Neural cell (in vitro differentiated cells): ENCODE results near the gene CLIP1. TPM values are rescaled to one million over a fixed set of nuclear protein-coding genes. Genes with fewer than 3 reads are reported as not detected.
"Not testable (repeated sequence)": the region's sequence is repeated elsewhere in the genome, so short reads cannot be mapped to it uniquely, and the experiment has no call there.

Experiments
- H2AFZ ChIP-seq: fragments of 200-600, 300-800 bp; sonication (generic), shearing (Covaris generic); 2 replicates; pipeline ENCODE4 v1.6.0; 2014; ENCODE audit warnings: low read depth, mild to moderate bottlenecking, antibody characterized with exemption, low read length, moderate library complexity
- H3F3A ChIP-seq: fragments of 200-600 bp; shearing (Covaris generic); 2 replicates; pipeline ENCODE4 v1.6.1; 2016; ENCODE audit warnings: mild to moderate bottlenecking, moderate library complexity, mixed read lengths, antibody characterized with exemption, low read length; ENCODE audit not compliant: insufficient read depth, poor library complexity, severe bottlenecking
- H3K27ac ChIP-seq: fragments of 200-600, 300-800 bp; sonication (generic), shearing (Covaris generic); 2 replicates; pipeline ENCODE4 v1.5.1; 2014; ENCODE audit warnings: mild to moderate bottlenecking, low read length, moderate library complexity
- H3K27me3 ChIP-seq: fragments of 300-800, 200-600 bp; sonication (generic), shearing (Covaris generic); 2 replicates; pipeline ENCODE4 v1.6.0; 2014; ENCODE audit warnings: mild to moderate bottlenecking, low read depth, low read length, moderate library complexity; ENCODE audit not compliant: insufficient read depth
- H3K36me3 ChIP-seq: fragments of 300-800, 200-600 bp; sonication (generic), shearing (Covaris generic); 2 replicates; pipeline ENCODE4 v1.5.1; 2014; ENCODE audit warnings: mild to moderate bottlenecking, antibody characterized with exemption, low read length, moderate library complexity; ENCODE audit not compliant: insufficient read depth
- H3K4me2 ChIP-seq: fragments of 300-800, 200-600 bp; sonication (generic), shearing (Covaris generic); 2 replicates; pipeline ENCODE4 v1.6.0; 2014; ENCODE audit warnings: mild to moderate bottlenecking, low read length
- H3K4me3 ChIP-seq: fragments of 300-800, 200-600 bp; sonication (generic), shearing (Covaris generic); 2 replicates; pipeline ENCODE4 v1.5.1; 2014; ENCODE audit warnings: mild to moderate bottlenecking, low read length, moderate library complexity
- H3K79me2 ChIP-seq: fragments of 200-600 bp; shearing (Covaris generic); replicated peaks from 2 replicates; pipeline ENCODE4 v1.6.0; 2014; ENCODE audit warnings: mild to moderate bottlenecking, low read length, moderate library complexity; ENCODE audit not compliant: insufficient read depth
- H3K9ac ChIP-seq: fragments of 300-800, 200-600 bp; sonication (generic), shearing (Covaris generic); 2 replicates; pipeline ENCODE4 v1.6.1; 2016; ENCODE audit warnings: mild to moderate bottlenecking, low read length, mixed read lengths
- H3K9me2 ChIP-seq: fragments of 200-600 bp; shearing (Covaris generic); 2 replicates; pipeline ENCODE4 v1.6.1; 2016; ENCODE audit warnings: mild to moderate bottlenecking, low read length, mixed read lengths; ENCODE audit not compliant: insufficient read depth
- H3K9me3 ChIP-seq: fragments of 200-600, 300-800 bp; sonication (generic), shearing (Covaris generic); 2 replicates; pipeline ENCODE4 v1.6.1; 2016; ENCODE audit warnings: mild to moderate bottlenecking, mixed run types, low read length, moderate library complexity, mixed read lengths
- H4K20me1 ChIP-seq: fragments of 200-600 bp; shearing (Covaris generic); 2 replicates; pipeline ENCODE4 v1.6.1; 2016; ENCODE audit warnings: mild to moderate bottlenecking, mixed run types; ENCODE audit not compliant: insufficient read depth
- CTCF ChIP-seq: fragments of 450-650 bp; IDR thresholded peaks from 2 replicates; pipeline ENCODE4 v1.5.1; 2014; ENCODE audit warnings: antibody characterized with exemption, mild to moderate bottlenecking, moderate library complexity; ENCODE audit not compliant: poor library complexity, severe bottlenecking
- EP300 ChIP-seq: fragments of 450-650 bp; conservative IDR thresholded peaks from 2 replicates; pipeline ENCODE4 v1.6.1; 2014; ENCODE audit warnings: antibody characterized with exemption, mild to moderate bottlenecking, moderate library complexity; ENCODE audit not compliant: poor library complexity, severe bottlenecking
- EZH2 ChIP-seq: fragments of 200-600, 300-800 bp; shearing (Covaris generic), sonication (generic); IDR thresholded peaks from 2 replicates; pipeline ENCODE4 v1.6.1; 2014; ENCODE audit warnings: antibody characterized with exemption, low read length, borderline replicate concordance, mild to moderate bottlenecking; ENCODE audit not compliant: insufficient read depth, poor library complexity, severe bottlenecking
- MXI1 ChIP-seq: fragments of 450-650 bp; conservative IDR thresholded peaks from 2 replicates; pipeline ENCODE4 v1.6.1; 2014; ENCODE audit warnings: antibody characterized with exemption, mild to moderate bottlenecking; ENCODE audit not compliant: poor library complexity, severe bottlenecking
- POLR2AphosphoS5 ChIP-seq: IDR thresholded peaks from 2 replicates; pipeline ENCODE4 v1.6.1; 2012
- RAD21 ChIP-seq: fragments of 450-650 bp; conservative IDR thresholded peaks from 2 replicates; pipeline ENCODE4 v1.6.1; 2014; ENCODE audit warnings: antibody characterized with exemption, mild to moderate bottlenecking, moderate library complexity
- REST ChIP-seq: IDR thresholded peaks from 2 replicates; pipeline ENCODE4 v1.6.1; 2012; ENCODE audit warnings: borderline replicate concordance
- SMC3 ChIP-seq: fragments of 450-650 bp; conservative IDR thresholded peaks from 2 replicates; pipeline ENCODE4 v1.6.1; 2014; ENCODE audit warnings: antibody characterized with exemption, mild to moderate bottlenecking, moderate library complexity; ENCODE audit not compliant: poor library complexity
- TAF1 ChIP-seq: IDR thresholded peaks from 2 replicates; pipeline ENCODE4 v1.6.1; 2012; ENCODE audit warnings: low read depth
- polyA plus RNA-seq: library from polyadenylated mRNA; depleted of rRNA; stranded (reverse); fragments of >200 nt; gene quantifications from 2 replicates; pipeline ENCODE4 v1.2.3, GENCODE V29; 2014

The CLIP1 gene
- polyA plus RNA-seq, 1 donor from 2014 or later: 67.4 TPM

DNA sequence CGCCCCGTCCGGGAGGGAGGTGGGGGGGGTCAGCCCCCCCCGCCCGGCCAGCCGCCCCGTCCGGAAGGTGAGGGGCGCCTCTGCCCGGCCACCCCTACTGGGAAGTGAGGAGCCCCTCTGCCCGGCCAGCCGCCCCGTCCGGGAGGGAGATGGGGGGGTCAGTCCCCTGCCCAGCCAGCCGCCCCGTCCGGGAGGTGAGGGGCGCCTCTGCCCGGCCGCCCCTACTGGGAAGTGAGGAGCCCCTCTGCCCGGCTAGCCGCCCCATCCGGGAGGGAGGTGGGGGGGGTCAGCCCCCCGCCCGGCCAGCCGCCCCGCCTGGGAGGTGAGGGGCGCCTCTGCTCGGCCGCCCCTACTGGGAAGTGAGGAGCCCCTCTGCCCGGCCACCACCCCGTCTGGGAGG lies 64.9 kb downstream of the CLIP1 start:
- H3K36me3 ChIP-seq, H3K4me2 ChIP-seq: not testable (repeated sequence)

DNA sequence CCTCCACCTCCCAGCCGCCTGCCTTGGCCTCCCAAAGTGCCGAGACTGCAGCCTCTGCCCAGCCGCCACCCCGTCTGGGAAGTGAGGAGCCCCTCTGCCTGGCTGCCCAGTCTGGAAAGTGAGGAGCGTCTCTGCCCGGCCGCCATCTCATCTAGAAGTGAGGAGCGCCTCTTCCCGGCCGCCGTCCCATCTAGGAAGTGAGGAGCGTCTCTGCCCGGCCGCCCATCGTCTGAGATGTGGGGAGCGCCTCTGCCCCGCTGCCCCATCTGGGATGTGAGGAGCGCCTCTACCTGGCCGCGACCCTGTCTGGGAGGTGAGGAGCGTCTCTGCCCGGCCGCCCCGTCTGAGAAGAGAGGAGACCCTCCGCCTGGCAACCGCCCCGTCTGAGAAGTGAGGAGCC lies 65.5 kb downstream of the CLIP1 start:
- H3K27ac ChIP-seq, H3K79me2 ChIP-seq, H4K20me1 ChIP-seq, H3F3A ChIP-seq, H3K4me2 ChIP-seq, H3K36me3 ChIP-seq, H3K4me3 ChIP-seq, H3K27me3 ChIP-seq, H2AFZ ChIP-seq, H3K9me3 ChIP-seq, H3K9me2 ChIP-seq, H3K9ac ChIP-seq: not testable (repeated sequence)

More for the DNA sequence above, 64.9 kb downstream of the CLIP1 start:
- H3K27me3 ChIP-seq, H3K9ac ChIP-seq, H4K20me1 ChIP-seq, H3K9me2 ChIP-seq, H3K27ac ChIP-seq, H3K9me3 ChIP-seq, H2AFZ ChIP-seq, H3F3A ChIP-seq, H3K4me3 ChIP-seq, H3K79me2 ChIP-seq: not testable (repeated sequence)

GRCh38 chr12:122356192-122356635 lies 66.3 kb downstream of the CLIP1 start:
- no peak overlapping the region for H3K27ac ChIP-seq
- no peaks in the 10 kb centered on the region for H3K9me3 ChIP-seq
- H3K27me3 ChIP-seq: no peaks in the 10 kb centered on the region
- no peaks in the 10 kb centered on the region for H4K20me1 ChIP-seq
- H3K4me2 ChIP-seq: no peak overlapping the region
- no peaks in the 10 kb centered on the region for H3K36me3 ChIP-seq
- no peaks in the 10 kb centered on the region for H3F3A ChIP-seq
- H3K9me2 ChIP-seq: no peaks in the 10 kb centered on the region
- TF ChIP-seq MXI1 (no peak), SMC3 (peak; percentile 44), RAD21 (peak; percentile 43), CTCF (peak; percentile 64)
- no peak overlapping the region for H3K4me3 ChIP-seq
- H2AFZ ChIP-seq: no peak overlapping the region
- no peak overlapping the region for H3K9ac ChIP-seq
- no peaks in the 10 kb centered on the region for H3K79me2 ChIP-seq

DNA sequence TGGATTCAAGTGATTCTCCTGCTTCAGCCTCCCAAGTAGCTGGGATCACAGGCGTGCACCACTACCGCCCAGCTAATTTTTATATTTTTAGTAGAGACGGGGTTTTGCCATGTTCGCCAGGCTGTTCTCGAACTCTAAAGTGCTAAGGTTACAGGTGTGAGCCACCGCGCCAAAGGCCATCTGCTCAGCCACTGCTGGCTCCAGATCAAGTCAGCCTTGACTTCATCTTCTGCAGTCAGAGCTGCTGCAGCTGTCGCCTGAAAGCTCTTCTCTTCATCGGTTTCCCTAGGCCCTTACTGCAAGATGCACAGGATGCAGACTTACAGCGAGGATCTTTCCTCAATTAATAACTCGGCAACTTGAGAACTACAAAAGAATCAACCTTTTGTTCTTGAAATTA lies 66.8 kb downstream of the CLIP1 start:
- H3K4me2 ChIP-seq: no peak overlapping the region
- no peaks in the 10 kb centered on the region for H3K79me2 ChIP-seq
- no peaks in the 10 kb centered on the region for H3K9me2 ChIP-seq
- TF ChIP-seq POLR2AphosphoS5: no peak
- no peak for TF ChIP-seq CTCF
- TF ChIP-seq MXI1: no peak
- no peak for TF ChIP-seq REST
- TF ChIP-seq SMC3: no peak
- TF ChIP-seq TAF1: no peak
- no peak for TF ChIP-seq EP300
- no peak for TF ChIP-seq RAD21
- TF ChIP-seq EZH2: no peak
- no peak overlapping the region for H2AFZ ChIP-seq
- no peak overlapping the region for H3K27ac ChIP-seq
- H4K20me1 ChIP-seq: no peaks in the 10 kb centered on the region
- H3K36me3 ChIP-seq: no peaks in the 10 kb centered on the region
- H3K9me3 ChIP-seq: no peaks in the 10 kb centered on the region
- H3K27me3 ChIP-seq: no peaks in the 10 kb centered on the region
- no peak overlapping the region for H3K9ac ChIP-seq
- H3F3A ChIP-seq: no peaks in the 10 kb centered on the region
- no peak overlapping the region for H3K4me3 ChIP-seq
